HuH-7 (cell line): ENCODE data around the gene ITPR1.
A peak's percentile ranks its signal among the peaks of the same experiment; 100 is the strongest.
"Not testable (repeated sequence)": the region's sequence is repeated elsewhere in the genome, so short reads cannot be mapped to it uniquely, and the experiment has no call there.

ENCODE experiments used
- DNase-seq: peaks from one replicate; pipeline ENCODE4 v3.0.0; 2011; ENCODE audit warnings: low spot score

The ITPR1 gene

DNA sequence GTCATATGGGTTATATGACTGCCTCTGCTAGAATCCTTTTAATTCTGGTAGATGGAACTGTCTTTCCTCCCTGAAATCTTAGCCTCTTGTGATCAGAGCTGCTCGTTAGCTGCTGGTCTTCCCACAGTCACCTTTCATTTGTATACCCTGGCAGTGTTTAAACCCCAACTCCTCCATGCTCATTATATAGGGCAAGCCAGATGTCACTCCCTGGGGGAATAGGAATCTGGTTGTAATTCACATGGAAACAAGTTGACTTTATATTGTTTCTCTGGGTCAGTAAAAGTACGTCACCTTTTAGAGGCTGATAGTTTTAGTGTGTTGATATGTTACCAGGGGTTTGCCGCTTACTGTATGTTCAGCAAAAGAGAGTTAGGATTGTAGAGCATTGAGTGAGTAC is 103.5 kb downstream of the ITPR1 start:
- DNase-seq, result no peak

DNA sequence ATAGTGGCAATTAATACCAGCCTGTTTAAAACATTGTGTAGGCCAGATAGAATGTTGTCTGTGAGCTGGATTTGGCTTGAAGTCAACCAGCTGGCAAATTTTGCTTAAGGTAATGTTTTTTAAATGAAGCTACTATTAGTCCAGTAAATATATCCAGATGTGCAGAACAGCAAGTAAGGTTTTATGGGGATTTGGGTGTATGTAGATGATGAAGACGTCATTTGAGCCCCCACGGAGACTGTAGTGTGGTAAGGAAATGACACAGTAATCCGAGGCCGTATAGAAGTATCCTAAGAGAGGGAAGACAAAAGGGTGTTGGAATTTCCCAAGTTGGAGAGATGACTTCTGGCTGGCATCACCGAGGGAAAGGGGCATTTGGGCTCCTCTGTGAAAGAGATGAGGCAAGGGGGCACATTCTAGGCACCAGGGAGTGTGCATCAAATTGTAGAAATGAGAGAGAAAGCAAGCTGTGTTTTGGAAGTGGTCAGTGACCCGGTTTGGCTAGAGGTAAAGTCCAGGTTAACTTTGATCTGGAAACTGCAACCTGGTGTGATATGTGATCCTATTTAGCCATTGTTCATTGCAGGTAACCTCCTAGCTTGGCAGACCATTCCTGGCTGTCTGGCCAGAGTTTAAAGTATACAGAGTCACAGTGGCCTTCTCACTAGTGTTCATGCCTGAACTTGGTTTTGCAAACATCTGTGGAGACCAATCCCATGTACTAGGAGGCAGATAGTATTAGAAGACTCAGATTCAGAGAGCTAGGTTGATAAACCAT is 104.2 kb downstream of the ITPR1 start:
- no peak for DNase-seq

DNA sequence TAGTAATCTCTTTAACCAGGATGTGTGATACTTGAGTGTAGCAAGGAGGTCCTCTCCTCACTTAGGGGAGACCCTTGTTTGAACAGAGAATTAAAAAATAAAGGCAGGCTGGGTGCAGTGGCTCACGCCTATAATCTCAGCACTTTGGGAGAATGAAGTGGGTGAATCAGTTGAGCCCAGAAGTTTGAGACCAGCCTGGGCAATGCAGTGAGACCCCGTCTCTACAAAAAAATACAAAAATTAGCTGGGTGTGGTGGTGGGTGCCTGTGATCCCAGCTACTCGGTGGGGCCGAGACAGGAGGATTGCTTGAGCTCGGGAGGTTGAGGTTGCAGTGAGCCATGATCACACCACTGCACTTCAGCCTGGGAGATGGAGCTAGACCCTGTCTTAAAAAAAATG is 105.1 kb downstream of the ITPR1 start:
- DNase-seq, result not testable (repeated sequence)

DNA sequence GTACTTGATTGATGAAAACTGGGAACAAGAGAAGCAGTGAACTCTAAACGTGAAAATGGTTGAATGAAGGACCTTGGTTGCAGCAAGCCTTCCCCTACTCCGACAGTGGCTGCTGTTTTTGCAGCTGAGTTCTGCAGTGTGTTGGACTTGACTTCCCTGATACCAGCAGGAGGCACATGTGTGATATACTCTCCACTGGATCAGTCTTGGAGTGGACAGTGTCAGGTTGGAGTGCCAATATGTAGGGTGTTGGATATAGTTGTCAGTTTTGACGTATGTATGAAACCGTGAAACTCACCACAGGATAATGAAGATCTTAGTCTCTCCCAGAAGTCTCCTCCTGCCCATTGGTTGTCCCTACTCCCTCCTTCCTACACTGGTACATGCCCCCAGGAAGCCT is 106.5 kb downstream of the ITPR1 start:
- no peak for DNase-seq

DNA sequence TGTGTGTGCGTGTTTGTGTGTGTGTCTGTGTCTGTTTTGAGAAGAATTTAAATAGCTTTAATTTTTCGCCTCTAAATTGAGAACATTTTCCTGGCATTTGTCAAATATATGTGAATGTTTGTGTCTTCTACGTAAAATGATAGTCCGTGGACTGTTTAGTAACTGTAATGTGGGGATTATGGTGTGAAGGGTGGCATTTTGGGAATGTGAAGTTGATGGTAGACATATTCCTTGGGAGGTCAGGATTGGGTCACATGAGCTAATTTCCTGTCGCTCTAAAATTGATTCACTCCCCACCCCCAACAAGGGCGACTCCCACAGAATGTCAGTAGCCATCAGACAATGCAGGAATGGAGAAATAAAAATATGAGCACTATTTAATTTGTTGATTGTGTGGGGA is 107.3 kb downstream of the ITPR1 start:
- no peak for DNase-seq

DNA sequence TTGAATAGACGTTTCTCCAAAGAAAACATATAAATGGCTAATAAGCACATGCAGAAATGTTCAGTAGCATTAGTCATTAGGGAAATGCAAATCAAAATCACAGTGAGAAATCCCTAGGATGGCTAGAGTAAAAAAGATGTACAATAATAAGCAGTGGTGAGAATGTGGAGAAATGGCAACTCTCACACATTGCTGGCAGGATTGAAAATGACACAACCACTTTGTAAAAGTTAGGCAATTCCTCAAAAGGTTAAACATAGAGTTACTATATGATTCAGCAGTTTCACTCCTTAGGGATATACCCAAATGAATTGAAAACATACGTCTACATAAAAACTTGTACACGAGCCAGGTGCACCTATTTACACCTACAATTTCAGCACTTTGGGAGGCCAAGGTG is 108.7 kb downstream of the ITPR1 start:
- no peak for DNase-seq

DNA sequence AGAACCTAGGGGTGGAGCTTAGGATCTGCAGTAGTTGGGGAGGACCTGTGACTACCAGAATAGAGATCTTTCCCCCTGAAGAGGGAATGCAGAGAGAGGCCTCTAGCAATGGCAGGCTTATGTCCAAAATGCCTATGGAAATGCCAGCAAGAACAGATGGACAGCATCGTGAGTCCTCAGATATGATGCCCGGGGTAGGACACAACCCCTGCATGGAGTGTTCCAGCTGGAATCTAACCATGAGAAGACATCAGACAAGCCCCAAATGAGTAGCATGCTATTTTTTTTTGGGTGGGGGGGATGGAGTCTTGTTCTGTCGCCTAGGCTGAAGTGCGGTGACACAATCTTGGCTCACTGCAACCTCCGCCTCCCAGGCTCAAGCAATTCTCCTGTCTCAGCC is 111.5 kb downstream of the ITPR1 start:
- DNase-seq, result no peak

DNA sequence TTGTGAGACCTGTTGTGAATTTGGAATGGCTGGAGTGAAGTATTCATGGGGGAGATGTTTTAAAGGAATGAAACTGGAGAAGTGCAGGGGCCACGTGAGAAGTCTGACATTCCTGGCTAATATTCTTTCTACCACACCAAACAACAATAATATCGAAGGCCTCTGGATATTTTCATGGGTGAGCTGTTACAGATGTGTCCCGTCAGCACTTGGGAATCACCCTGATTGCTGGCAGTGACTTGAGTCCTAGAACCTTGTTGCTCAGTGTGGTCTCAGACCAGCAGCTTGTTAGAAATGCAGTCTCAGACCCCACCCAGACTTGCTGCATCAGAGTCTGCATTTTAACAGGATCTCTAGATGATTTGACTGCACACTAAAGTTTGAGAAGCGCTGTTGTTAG is 113.8 kb downstream of the ITPR1 start:
- no peak for DNase-seq

DNA sequence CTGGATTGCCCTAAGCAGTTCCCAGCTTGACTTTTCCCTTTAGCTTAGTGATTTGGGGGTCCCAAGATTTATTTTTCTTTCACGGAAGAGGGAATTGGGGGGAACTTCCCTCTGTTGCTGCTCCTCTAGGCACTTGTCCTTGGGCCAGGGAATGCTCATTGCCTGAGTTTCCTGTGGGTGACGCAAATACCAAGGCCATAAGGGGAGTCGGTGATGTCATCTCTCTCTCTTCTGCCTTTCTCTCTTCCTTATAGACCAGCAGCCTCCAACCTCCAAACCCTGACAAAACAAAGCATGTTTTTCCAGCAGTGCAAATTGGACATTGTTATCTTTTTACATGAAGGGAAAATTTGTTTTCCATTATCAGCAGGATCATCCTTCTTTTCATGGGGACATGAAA is 120.2 kb downstream of the ITPR1 start:
- no peak for DNase-seq

DNA sequence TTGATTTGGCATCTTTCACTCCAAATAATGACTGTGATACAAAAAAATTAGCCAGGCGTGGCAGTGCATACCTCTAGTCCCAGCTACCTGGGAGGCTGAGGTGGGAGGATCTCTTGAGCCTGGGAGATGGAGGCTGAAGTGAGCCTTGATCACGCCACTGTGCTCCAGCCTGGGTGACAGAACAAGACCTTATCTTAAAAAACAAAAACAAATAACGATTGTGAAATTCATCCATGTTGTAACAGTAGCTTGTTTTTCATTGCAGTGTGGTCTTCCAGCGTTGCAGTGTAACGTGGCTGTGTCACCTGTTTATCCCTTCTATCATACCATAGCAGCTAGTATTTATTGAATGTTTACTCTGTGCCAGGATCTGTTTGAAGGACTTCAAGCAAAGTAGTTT is 120.9 kb downstream of the ITPR1 start:
- peak; percentile 44 for DNase-seq

DNA sequence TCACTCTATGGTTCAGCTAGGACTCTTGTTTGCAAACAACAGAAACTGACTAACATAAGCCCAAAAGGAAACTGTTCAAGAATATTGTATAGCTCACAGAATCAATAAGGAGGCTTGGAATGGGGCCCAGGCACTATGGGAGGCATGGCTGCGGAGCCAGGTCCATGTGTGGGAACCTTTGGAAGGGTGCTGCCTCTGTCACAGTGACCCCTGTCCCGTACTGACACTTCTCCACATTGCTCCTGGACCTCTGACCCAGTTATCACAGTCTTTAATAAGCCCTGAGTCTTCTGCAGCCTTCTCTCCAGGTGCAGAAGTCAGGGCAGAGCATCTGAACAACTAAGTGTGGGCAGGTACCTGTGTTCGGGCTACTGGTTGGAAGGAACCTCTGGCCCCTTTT is 121.8 kb downstream of the ITPR1 start:
- no peak for DNase-seq

DNA sequence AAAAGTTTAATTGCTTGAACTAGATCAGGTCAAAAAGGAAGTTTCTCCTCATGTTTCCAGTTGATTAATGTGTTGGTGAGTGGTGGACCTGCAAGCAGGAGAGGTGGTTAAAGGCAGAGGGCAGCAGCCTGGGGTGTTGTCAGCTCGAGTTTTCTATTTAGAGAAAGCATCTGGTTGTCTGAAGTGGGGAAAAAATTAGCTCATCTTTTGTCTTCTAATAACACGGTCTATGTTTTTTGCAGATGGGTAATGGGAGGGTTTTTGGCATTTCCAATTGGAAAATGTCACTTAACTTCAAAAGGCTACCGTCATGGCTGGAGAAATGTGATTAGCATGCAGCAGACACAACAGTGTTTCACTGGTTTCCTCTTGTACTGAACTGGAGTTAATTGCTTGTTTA is 122.6 kb downstream of the ITPR1 start:
- DNase-seq, result no peak

DNA sequence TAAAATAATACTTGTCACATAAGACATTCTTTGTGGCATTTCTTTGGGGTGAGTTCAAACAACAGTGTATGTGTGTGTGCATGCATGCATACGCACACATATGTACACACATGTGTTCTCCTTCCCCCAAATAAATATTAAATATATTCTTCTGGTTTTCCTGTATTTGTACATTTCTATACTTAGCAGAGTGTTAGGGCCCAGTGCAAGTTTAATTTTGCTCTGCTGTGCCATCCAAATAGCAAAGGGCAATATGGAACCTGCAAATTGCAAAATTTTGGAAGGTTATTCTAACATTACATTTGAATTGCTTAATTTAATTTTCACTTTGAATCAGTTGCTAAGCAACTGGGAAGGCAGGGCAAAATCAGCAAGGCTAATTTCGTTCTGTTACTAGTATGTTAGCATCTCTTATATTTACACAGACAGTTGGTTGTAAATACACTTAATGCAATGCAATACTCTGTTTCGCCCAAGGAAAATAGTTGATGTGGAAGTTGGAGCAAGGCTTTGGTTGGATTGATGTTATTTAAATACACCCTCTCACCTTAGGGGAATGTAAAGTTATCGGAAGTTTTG is 130.4 kb downstream of the ITPR1 start:
- no peak for DNase-seq

DNA sequence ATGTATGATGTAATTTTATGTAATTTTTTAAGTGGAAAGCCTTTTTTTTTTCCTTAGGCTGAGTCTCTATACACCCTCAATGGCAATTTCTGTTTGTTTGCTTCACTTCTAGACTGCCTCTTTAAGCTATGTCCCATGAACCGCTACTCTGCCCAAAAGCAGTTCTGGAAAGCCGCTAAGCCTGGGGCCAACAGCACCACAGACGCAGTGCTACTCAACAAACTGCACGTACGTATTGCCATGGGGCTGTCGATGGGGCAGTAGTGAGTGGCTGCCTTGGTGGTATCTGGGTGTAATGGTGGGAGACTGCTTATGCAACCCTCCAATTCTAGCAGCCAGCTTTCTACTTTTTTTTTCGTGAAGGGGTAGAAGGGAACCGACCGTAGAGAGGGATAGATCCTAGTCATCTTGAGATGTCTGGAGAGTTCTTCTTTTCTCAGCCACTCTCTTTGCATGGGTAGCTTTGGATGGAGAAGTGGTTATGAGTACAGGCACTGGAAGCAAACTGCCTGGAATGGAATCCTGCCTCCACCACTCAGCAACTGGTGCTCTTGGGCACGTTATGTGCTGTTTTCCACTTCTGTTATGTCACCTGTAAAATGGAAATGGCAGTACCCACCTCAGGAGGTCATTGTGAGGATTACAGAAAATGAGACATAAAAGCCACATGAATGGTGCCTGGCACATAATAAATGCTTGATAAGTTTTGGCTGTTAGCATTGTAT is 134.7 kb downstream of the ITPR1 start:
- DNase-seq, result no peak

DNA sequence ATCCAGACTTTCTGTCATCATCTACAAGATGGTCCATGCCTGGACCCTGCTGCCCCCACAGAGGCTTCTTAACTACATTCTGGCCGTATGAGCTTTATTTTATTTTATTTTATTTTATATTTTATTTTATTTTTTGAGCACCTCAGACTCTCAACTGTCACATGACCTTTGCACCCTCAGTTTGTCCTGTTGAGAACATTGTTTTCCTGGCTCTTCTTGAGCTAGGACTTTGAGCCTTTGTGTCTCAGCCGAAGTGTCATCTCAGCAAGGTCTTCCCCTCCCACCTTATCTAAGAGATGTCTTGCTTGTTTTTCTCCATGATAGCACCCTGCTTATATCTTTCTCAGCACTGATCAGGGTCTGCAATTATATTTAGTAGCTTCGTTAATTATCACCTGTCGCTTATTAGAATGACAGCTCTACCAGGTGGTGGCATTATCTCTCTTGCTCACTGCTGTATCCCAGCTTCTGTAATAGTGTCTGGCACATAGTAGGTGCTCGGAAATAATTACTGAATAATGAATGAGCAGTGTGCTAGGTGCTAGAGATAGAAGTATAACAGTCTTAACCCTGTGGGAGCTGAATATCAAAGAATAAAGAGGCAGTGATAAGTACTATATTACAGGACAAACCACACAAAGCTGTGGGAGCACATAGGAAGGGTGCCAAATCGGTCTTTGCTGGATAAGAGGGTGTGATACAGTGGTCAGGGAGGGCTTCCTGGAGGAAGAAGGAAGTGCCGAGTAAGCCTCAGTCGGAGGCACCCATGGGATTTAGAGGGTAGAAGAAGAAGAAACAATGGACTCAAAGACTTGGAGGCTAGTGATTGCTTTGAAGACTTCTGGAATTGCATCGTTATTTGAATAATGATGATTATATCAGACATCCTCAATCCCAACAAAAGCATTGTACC is 136.2 kb downstream of the ITPR1 start:
- no peak for DNase-seq

DNA sequence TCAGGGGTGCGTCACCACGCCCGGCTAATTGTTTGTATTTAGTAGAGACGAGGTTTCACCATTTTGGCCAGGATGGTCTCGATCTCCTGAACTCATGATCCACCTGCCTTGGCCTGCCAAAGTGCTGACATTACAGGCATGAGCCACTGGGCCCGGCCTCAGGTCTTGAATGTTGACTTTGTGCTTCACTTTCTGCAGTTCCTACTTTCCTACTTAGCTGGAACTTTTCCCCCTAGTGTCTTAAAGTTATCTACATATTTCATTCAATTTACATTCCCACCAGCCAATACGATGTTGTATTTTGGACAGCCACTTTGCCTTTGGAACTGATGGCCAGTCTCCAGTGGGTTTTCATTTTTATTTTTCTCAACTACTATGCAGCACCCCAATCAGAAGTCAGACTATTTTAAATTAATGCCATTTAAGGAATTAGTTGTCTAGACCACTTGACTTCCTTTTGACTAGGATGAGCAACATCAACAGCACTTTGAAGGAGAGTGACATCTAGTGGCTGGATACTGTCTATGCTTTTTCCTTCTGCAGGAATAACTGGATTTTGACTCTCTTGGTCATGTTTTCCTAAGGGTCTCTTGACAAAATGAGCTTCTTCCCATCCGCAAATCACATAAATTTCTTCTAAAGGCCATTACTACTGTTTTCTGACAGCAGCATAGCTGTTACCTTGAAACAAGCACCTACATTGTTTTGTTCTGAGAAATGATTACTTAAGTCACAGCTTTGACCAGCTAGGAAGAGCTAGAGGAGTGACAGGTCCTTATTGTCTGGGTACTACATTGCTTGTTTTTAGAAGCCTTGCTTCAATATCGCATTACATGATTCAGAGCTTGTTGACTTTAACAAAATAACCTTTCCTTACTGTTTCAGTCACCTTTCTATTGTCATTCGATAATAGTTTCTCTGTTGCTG is 140.2 kb downstream of the ITPR1 start:
- peak; percentile 60 for DNase-seq

DNA sequence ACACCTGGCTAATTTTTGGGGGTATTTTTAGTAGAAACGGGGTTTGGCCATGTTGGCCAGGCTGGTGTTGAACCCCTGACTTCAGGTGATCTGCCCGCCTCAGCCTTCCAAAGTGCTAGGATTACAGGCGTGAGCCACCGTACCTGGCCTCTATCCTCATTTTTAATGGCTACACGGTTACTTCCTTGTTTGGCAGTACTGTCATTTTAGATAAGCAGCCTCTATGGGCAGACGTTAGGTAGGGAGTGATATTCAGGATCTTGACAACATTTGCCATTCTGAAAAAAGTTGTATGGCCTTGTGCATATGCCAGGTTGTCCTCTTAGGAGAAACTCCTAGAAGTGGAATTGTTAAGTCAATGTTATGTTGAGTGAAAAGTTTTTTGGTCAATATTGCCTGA is 141.7 kb downstream of the ITPR1 start:
- no peak for DNase-seq

DNA sequence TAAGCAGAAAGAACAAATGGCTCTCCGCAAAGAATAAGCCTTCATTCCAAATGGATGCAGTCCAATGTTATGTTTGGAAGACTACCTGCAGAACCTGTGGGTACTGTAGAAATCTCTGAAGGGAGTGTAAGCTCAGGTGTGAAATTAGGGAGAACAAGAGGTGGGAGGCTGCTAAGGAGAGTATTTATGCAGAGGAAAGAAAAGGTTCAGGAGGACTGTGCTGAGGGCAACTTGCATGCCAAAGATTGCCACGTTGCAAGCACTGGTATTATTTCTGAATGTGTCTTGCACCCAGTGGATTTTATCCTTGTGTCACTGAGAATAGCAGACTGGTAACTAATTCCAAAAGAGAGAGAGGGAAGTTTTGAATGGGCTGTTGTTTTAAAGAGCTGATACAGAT is 144.1 kb downstream of the ITPR1 start:
- no peak for DNase-seq

DNA sequence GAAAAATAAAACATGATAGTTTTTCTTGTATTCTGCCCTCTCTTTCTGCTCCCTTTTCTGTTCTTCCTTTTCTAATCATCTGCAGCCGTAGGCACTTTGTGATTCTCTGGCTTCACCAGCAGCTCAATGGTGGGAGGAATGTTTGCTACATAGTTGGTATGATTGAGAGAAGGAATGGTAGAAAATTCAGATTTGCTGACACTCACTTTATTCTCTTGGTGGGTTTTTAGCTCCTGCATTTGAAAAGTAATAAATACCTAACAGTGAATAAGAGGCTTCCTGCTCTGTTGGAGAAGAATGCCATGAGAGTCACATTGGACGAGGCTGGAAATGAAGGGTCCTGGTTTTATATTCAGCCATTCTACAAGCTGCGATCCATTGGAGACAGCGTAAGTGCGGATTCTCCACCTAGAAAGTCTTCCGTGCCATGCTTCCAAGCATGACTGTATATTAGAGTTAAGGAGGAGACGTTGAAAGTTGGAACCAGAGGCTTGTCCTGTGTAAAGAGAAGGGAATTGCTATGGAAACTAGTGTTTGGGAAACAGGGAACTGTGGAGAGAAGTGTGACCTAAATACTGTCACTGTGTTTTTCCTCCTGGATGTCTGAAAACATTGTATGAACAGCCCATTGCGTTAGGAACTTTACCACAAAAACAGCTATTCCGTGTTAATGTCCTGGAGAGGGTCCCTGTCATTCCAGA is 148.9 kb downstream of the ITPR1 start:
- DNase-seq, result no peak

DNA sequence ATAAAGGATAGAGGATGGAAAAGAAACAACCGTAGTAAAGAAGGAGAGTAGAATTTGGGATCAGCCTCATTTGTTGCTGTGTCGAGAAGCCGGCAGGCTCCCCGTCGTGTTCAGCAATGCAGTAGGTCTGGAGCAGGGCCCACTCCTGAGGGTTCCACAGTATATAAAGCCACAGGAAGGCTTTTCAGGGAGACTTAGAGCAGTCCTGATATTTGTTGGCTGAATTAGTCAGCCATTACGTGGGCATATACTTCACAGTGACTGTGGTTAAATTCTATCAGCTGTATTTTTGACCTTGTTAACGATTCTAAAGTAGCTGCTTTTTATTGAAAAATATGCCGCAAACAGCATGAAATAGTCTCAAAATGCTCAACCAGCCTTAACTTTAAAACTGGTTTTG is 149.5 kb downstream of the ITPR1 start:
- DNase-seq, result no peak
